IgD-negative memory B cell (primary cell): ENCODE measurements around the gene PSMC6. TPM values are rescaled to one million over a fixed set of nuclear protein-coding genes. Genes with fewer than 3 reads are reported as not detected.

Experiments used
- polyA plus RNA-seq: library from polyadenylated mRNA; unstranded; fragments of 300-500 nt; fragmentation: Illumina TruSeq; gene quantifications from one replicate; pipeline ENCODE4 v1.2.3, GENCODE V29; 2021

Gene PSMC6
- polyA plus RNA-seq, 1 donor from 2014 or later = 56.2 TPM

Other genes with a start within 250 kb of the PSMC6 start
- gene TXNDC16, start 154.7 kb upstream of the PSMC6 start, polyA plus RNA-seq = 0.71 TPM
- not detected for gene GPR137C, start 154.4 kb upstream of the PSMC6 start, polyA plus RNA-seq
- gene ERO1A, start 11.6 kb upstream of the PSMC6 start, polyA plus RNA-seq = 23.6 TPM
- 14.1 TPM for gene STYX, start 23.0 kb downstream of the PSMC6 start, polyA plus RNA-seq
- 12.6 TPM for gene GNPNAT1, start 84.4 kb downstream of the PSMC6 start, polyA plus RNA-seq
- gene FERMT2, start 243.8 kb downstream of the PSMC6 start, polyA plus RNA-seq = not detected